GM23248 (cell line): ENCODE results near the gene FPR3. TPM values are rescaled to one million over a fixed set of nuclear protein-coding genes. Genes with fewer than 3 reads are reported as not detected.

Experiments used
- DNase-seq: peaks from one replicate; pipeline ENCODE4 v3.0.0-alpha.2; 2015
- H2AFZ ChIP-seq: fragments of 200-600 bp; sonication (generic); 2 replicates; pipeline ENCODE4 v1.6.1; 2016; ENCODE audit warnings: antibody characterized with exemption
- H3F3A ChIP-seq: fragments of 200-600 bp; sonication (generic); 2 replicates; pipeline ENCODE4 v1.6.1; 2016; ENCODE audit warnings: mild to moderate bottlenecking, antibody characterized with exemption, mixed run types; ENCODE audit not compliant: insufficient read depth
- H3K27ac ChIP-seq: fragments of 200-600 bp; sonication (generic); 2 replicates; pipeline ENCODE4 v1.5.1; 2016; ENCODE audit warnings: mild to moderate bottlenecking
- H3K27me3 ChIP-seq: fragments of 200-600 bp; sonication (generic); replicated peaks from 2 replicates; pipeline ENCODE4 v1.6.1; 2016; ENCODE audit warnings: mild to moderate bottlenecking; ENCODE audit not compliant: insufficient read depth
- H3K36me3 ChIP-seq: fragments of 200-600 bp; sonication (generic); 2 replicates; pipeline ENCODE4 v1.6.1; 2016; ENCODE audit warnings: low read depth, mild to moderate bottlenecking
- H3K4me1 ChIP-seq: fragments of 200-600 bp; sonication (generic); 2 replicates; pipeline ENCODE4 v1.6.1; 2016; ENCODE audit warnings: mild to moderate bottlenecking; ENCODE audit not compliant: insufficient read depth
- H3K4me2 ChIP-seq: fragments of 200-600 bp; sonication (generic); one replicate; pipeline ENCODE4 v1.6.1; 2016; ENCODE audit warnings: mild to moderate bottlenecking; ENCODE audit not compliant: unreplicated experiment
- H3K4me3 ChIP-seq: fragments of 200-600 bp; sonication (generic); 2 replicates; pipeline ENCODE4 v1.5.1; 2016; ENCODE audit warnings: mild to moderate bottlenecking
- H3K79me2 ChIP-seq: fragments of 200-600 bp; sonication (generic); 2 replicates; pipeline ENCODE4 v1.6.1; 2016; ENCODE audit warnings: mild to moderate bottlenecking; ENCODE audit not compliant: insufficient read depth
- H3K9ac ChIP-seq: fragments of 200-600 bp; sonication (generic); 2 replicates; pipeline ENCODE4 v1.6.1; 2016; ENCODE audit warnings: mild to moderate bottlenecking
- H3K9me2 ChIP-seq: fragments of 200-600 bp; sonication (generic); 2 replicates; pipeline ENCODE4 v1.6.1; 2016; ENCODE audit warnings: mixed run types, mild to moderate bottlenecking, moderate library complexity; ENCODE audit not compliant: insufficient read depth
- H3K9me3 ChIP-seq: fragments of 200-600 bp; sonication (generic); one replicate; pipeline ENCODE4 v1.6.1; 2017; ENCODE audit warnings: low read depth
- H4K20me1 ChIP-seq: fragments of 200-600 bp; sonication (generic); 2 replicates; pipeline ENCODE4 v1.6.0; 2016; ENCODE audit not compliant: insufficient read depth
- EZH2 ChIP-seq: fragments of 200-600 bp; sonication (generic); IDR thresholded peaks from 2 replicates; pipeline ENCODE4 v1.6.1; 2018; ENCODE audit warnings: antibody characterized with exemption, mild to moderate bottlenecking; ENCODE audit not compliant: insufficient read depth, poor library complexity, severe bottlenecking
- EZH2phosphoT487 ChIP-seq: fragments of 200-600 bp; sonication (generic); IDR thresholded peaks from 2 replicates; pipeline ENCODE4 v1.6.1; 2018; ENCODE audit warnings: antibody characterized with exemption, moderate library complexity, mild to moderate bottlenecking, low read depth; ENCODE audit not compliant: insufficient read depth
- WGBS, 2 experiments: methylation state at CpG; one replicate each; pipeline ENCODE4 v1.1.6; 2015 to 2017; ENCODE audit warnings: low lambda C conversion rate in 2 of 2, low coverage in 1 of 2; ENCODE audit errors: missing lambda C conversion rate in 2 of 2; 5-methylcytosine and 5-hydroxymethylcytosine counted together
- in situ Hi-C: fragments of 300-500 bp; cut with MboI; formaldehyde crosslinking; loops from 2 replicates; pipeline ENCODE4 v1.15.0; 2020
- polyA plus RNA-seq: library from polyadenylated mRNA; unstranded; fragments of >200 nt; fragmentation: Nextera tagmentation; extraction: Ambion mirVana; gene quantifications from 2 replicates; pipeline ENCODE4 v1.2.1, GENCODE V29; 2016
- total RNA-seq: library from RNA; depleted of rRNA; stranded (reverse); fragments of >200 nt; shearing (Covaris generic); gene quantifications from 2 replicates; pipeline ENCODE4 v1.2.3, GENCODE V29; 2014

The FPR3 gene
- total and polyA plus RNA-seq, 2 experiments from 2014 or later: not detected

DNA sequence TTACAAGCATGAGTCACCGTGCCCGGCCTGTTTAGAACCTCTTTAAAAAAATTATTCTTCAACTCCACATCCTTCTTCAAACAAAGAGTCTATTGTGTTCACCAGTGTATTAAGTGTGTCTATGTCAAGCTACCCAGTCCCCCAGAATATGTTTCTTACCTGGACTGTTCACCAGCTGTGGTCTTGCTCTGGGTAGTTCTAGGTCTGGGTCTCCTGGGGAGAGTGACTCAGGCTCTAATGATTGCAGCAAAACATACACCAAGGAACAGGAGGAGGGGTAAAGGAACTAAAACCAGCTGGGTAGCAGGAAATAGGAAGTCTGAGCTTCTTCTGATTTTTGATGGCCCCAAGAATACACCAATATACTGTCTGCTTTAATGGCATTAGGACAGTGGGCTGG, 43.3 kb upstream of the FPR3 start, which contains the start of gene FPR1:
TSS of gene FPR1 (minus strand) at position 224 of the 400 bp plus-strand sequence. CDS start 4,884 bp downstream, outside the sequence.
- Histone ChIP-seq H3K27me3 (no peaks in the 10 kb centered on the region; the same call in 1 of the 2 replicates), H3K4me2 (no peak within 1 kb of the TSS), H3K79me2 (no peaks in the 10 kb centered on the region), H3K36me3 (no peaks in the 10 kb centered on the region), H3K4me3 (no peak within 1 kb of the TSS), H4K20me1 (no peaks in the 10 kb centered on the region), H3K27ac (no peak within 1 kb of the TSS), H3K9me2 (no peaks in the 10 kb centered on the region), H3F3A (no peaks in the 10 kb centered on the region), H3K9me3 (no peaks in the 10 kb centered on the region), H2AFZ (no peak within 1 kb of the TSS), H3K9ac (no peak within 1 kb of the TSS), H3K4me1 (peaks cover 4% of the 10 kb centered on the region; the same call in 1 of the 2 replicates)
- in situ Hi-C loops: no loop called here
- 64 to 88% methylated on average over 2 of the region's 2 CpGs for WGBS, 2 experiments
- no peak for DNase-seq
- TF ChIP-seq EZH2: no peak
- TF ChIP-seq EZH2phosphoT487: no peak

- 34 to 38% methylated on average over 6 of the region's 6 CpGs for WGBS, 2 experiments
- Histone ChIP-seq H3K9me3 (no peaks in the 10 kb centered on the region), H4K20me1 (no peaks in the 10 kb centered on the region), H3K4me1 (peaks cover 4% of the 10 kb centered on the region; the same call in 1 of the 2 replicates), H3K36me3 (no peaks in the 10 kb centered on the region), H3K79me2 (no peaks in the 10 kb centered on the region), H3F3A (no peaks in the 10 kb centered on the region), H3K9me2 (no peaks in the 10 kb centered on the region), H3K27me3 (no peaks in the 10 kb centered on the region; the same call in 1 of the 2 replicates), H2AFZ (no peak overlapping the region), H3K27ac (no peak overlapping the region), H3K4me3 (no peak overlapping the region), H3K9ac (no peak overlapping the region), H3K4me2 (no peak overlapping the region)
- no peak for DNase-seq
- in situ Hi-C loops: no loop called here
- TF ChIP-seq EZH2phosphoT487 (no peak), EZH2 (no peak)
These were observed 40.8 kb upstream of the FPR3 start for GRCh38 chr19:51754109-51754508.

- no peak overlapping the region for H3K4me2 ChIP-seq
- TF ChIP-seq EZH2 (no peak), EZH2phosphoT487 (no peak)
These were observed 40.2 kb upstream of the FPR3 start for GRCh38 chr19:51754770-51755169.

GRCh38 chr19:51755571-51755970, 39.4 kb upstream of the FPR3 start:
- Histone ChIP-seq H3K36me3 (no peaks in the 10 kb centered on the region), H3F3A (no peaks in the 10 kb centered on the region), H3K27me3 (no peaks in the 10 kb centered on the region; the same call in 1 of the 2 replicates), H3K9ac (no peak overlapping the region), H2AFZ (no peak overlapping the region), H3K79me2 (no peaks in the 10 kb centered on the region), H3K9me2 (no peaks in the 10 kb centered on the region), H3K4me1 (no peaks in the 10 kb centered on the region), H3K9me3 (no peaks in the 10 kb centered on the region), H3K4me2 (no peak overlapping the region), H4K20me1 (no peaks in the 10 kb centered on the region), H3K4me3 (no peak overlapping the region), H3K27ac (no peak overlapping the region)
- in situ Hi-C loops: no loop called here
- no peak for TF ChIP-seq EZH2phosphoT487
- no peak for TF ChIP-seq EZH2
- no peak for DNase-seq
- WGBS, 2 experiments: 41 to 48% methylated on average over 7 of the region's 7 CpGs

More at GRCh38 chr19:51754770-51755169, 40.2 kb upstream of the FPR3 start:
- no peaks in the 10 kb centered on the region; the same call in 1 of the 2 replicates for H3K27me3 ChIP-seq
- H4K20me1 ChIP-seq: no peaks in the 10 kb centered on the region
- WGBS, 2 experiments: 27 to 30% methylated on average over 4 of the region's 4 CpGs
- no peak overlapping the region for H3K27ac ChIP-seq
- peaks cover 4% of the 10 kb centered on the region; the same call in 1 of the 2 replicates for H3K4me1 ChIP-seq
- no peaks in the 10 kb centered on the region for H3F3A ChIP-seq
- H3K36me3 ChIP-seq: no peaks in the 10 kb centered on the region
- H3K9me2 ChIP-seq: no peaks in the 10 kb centered on the region
- in situ Hi-C loops: no loop called here
- DNase-seq: no peak
- H3K4me3 ChIP-seq: no peak overlapping the region
- H3K9me3 ChIP-seq: no peaks in the 10 kb centered on the region
- no peaks in the 10 kb centered on the region for H3K79me2 ChIP-seq
- H2AFZ ChIP-seq: no peak overlapping the region
- no peak overlapping the region for H3K9ac ChIP-seq
